Smooth muscle cell (in vitro differentiated cells): ENCODE data around the gene SLC16A5. TPM values are rescaled to one million over a fixed set of nuclear protein-coding genes. Genes with fewer than 3 reads are reported as not detected.
A peak's percentile ranks its signal among the peaks of the same experiment; 100 is the strongest.

Experiments
- DNase-seq: peaks from one replicate; lab custom pipeline; 2025; ENCODE audit not compliant: unreplicated experiment; lab: John Stamatoyannopoulos, UW
- H2AFZ ChIP-seq: fragments of 200-600 bp; sonication (generic); 2 replicates; pipeline ENCODE4 v1.6.0; 2016; ENCODE audit warnings: antibody characterized with exemption, low read depth, mild to moderate bottlenecking
- H3F3A ChIP-seq: fragments of 200-600 bp; sonication (generic); 2 replicates; pipeline ENCODE4 v1.6.0; 2017; ENCODE audit warnings: antibody characterized with exemption, low read depth
- H3K27ac ChIP-seq: fragments of 200-600 bp; sonication (generic); 2 replicates; pipeline ENCODE4 v1.5.1; 2016; ENCODE audit warnings: low read depth, mild to moderate bottlenecking
- H3K27me3 ChIP-seq: fragments of 200-600 bp; sonication (generic); 2 replicates; pipeline ENCODE4 v1.6.1; 2016; ENCODE audit warnings: low read depth, mild to moderate bottlenecking
- H3K36me3 ChIP-seq: fragments of 200-600 bp; sonication (generic); 2 replicates; pipeline ENCODE4 v1.5.1; 2016; ENCODE audit warnings: low read depth
- H3K4me1 ChIP-seq: fragments of 200-600 bp; sonication (generic); 2 replicates; pipeline ENCODE4 v1.5.1; 2016; ENCODE audit warnings: low read depth
- H3K4me2 ChIP-seq: fragments of 200-600 bp; sonication (generic); 2 replicates; pipeline ENCODE4 v1.6.0; 2016; ENCODE audit warnings: mild to moderate bottlenecking
- H3K4me3 ChIP-seq: fragments of 200-600 bp; sonication (generic); 2 replicates; pipeline ENCODE4 v1.5.1; 2016; ENCODE audit warnings: mild to moderate bottlenecking
- H3K79me2 ChIP-seq: fragments of 200-600 bp; sonication (generic); 2 replicates; pipeline ENCODE4 v1.6.0; 2016; ENCODE audit warnings: low read depth, mild to moderate bottlenecking
- H3K9ac ChIP-seq: fragments of 200-600 bp; sonication (generic); 2 replicates; pipeline ENCODE4 v1.6.0; 2016; ENCODE audit warnings: low read depth
- H3K9me3 ChIP-seq: fragments of 200-600 bp; sonication (generic); replicated peaks from 2 replicates; pipeline ENCODE4 v1.5.1; 2016; ENCODE audit warnings: low read depth
- H4K20me1 ChIP-seq: fragments of 200-600 bp; sonication (generic); 2 replicates; pipeline ENCODE4 v1.6.0; 2016; ENCODE audit warnings: low read depth
- CTCF ChIP-seq: fragments of 200-600 bp; sonication (generic); IDR thresholded peaks from 2 replicates; pipeline ENCODE4 v1.5.1; 2017; ENCODE audit warnings: borderline replicate concordance, mild to moderate bottlenecking, antibody characterized with exemption; ENCODE audit not compliant: insufficient read depth, poor library complexity, severe bottlenecking
- WGBS: methylation state at CpG from one replicate; pipeline ENCODE4 v1.1.7; 2016; ENCODE audit warnings: low lambda C conversion rate; 5-methylcytosine and 5-hydroxymethylcytosine counted together
- polyA plus RNA-seq: library from polyadenylated mRNA; unstranded; fragments of >200 nt; fragmentation: Nextera tagmentation; extraction: Ambion mirVana; gene quantifications from 2 replicates; pipeline ENCODE4 v1.2.1, GENCODE V29; 2016
- total RNA-seq: library from RNA; depleted of rRNA; stranded (reverse); fragments of >200 nt; gene quantifications from 2 replicates; pipeline ENCODE4 v1.2.3, GENCODE V29; 2014

SLC16A5 gene
- total and polyA plus RNA-seq, 2 experiments from 2014 or later = 17.1 to 22.0 TPM

GRCh38 chr17:75128694-75129505 lies 41.1 kb downstream of the SLC16A5 start:
- Histone ChIP-seq H3K9me3 (no peaks in the 10 kb centered on the region), H3K27me3 (no peaks in the 10 kb centered on the region), H3K4me1 (peaks cover 5% of the 10 kb centered on the region), H3K79me2 (peaks cover 3% of the 10 kb centered on the region), H3K36me3 (no peaks in the 10 kb centered on the region), H3K9ac (no peak overlapping the region), H4K20me1 (peaks cover 12% of the 10 kb centered on the region), H3K27ac (no peak overlapping the region), H3K4me3 (no peak overlapping the region), H3K4me2 (no peak overlapping the region), H2AFZ (no peak overlapping the region), H3F3A (peaks cover 3% of the 10 kb centered on the region)
- no peak for TF ChIP-seq CTCF
- no peak for DNase-seq
- 96% methylated on average over 33 of the region's 33 CpGs for WGBS

- peaks cover 3% of the 10 kb centered on the region for H3K79me2 ChIP-seq
- H2AFZ ChIP-seq = no peak overlapping the region
- DNase-seq = no peak
- no peaks in the 10 kb centered on the region for H3K27me3 ChIP-seq
- H3K9ac ChIP-seq = no peak overlapping the region
- H4K20me1 ChIP-seq = peaks cover 12% of the 10 kb centered on the region
- 99% methylated on average over 9 of the region's 9 CpGs for WGBS
- H3K4me3 ChIP-seq = no peak overlapping the region
- H3K36me3 ChIP-seq = no peaks in the 10 kb centered on the region
- H3K27ac ChIP-seq = no peak overlapping the region
- no peak overlapping the region for H3K4me2 ChIP-seq
- TF ChIP-seq CTCF = no peak
- no peaks in the 10 kb centered on the region for H3K9me3 ChIP-seq
- peaks cover 5% of the 10 kb centered on the region for H3K4me1 ChIP-seq
- peaks cover 5% of the 10 kb centered on the region for H3F3A ChIP-seq
Observed at GRCh38 chr17:75129576-75129975, 41.8 kb downstream of the SLC16A5 start.

- Histone ChIP-seq H3K4me3 (peak overlapping the region; percentile 91), H3F3A (peaks cover 11% of the 10 kb centered on the region), H3K27ac (no peak overlapping the region), H3K9ac (no peak overlapping the region), H4K20me1 (peaks cover 12% of the 10 kb centered on the region), H3K9me3 (no peaks in the 10 kb centered on the region), H3K4me1 (peaks cover 5% of the 10 kb centered on the region), H3K36me3 (no peaks in the 10 kb centered on the region), H3K79me2 (peaks cover 3% of the 10 kb centered on the region), H2AFZ (no peak overlapping the region), H3K27me3 (no peaks in the 10 kb centered on the region), H3K4me2 (peak overlapping the region; percentile 99)
- 91% methylated on average over 24 of the region's 24 CpGs for WGBS
- DNase-seq = no peak
- TF ChIP-seq CTCF = no peak
Observed at GRCh38 chr17:75130059-75130631, 42.4 kb downstream of the SLC16A5 start.
